Hematopoietic multipotent progenitor cell (in vitro differentiated cells): Measurements from ENCODE around the gene CDHR5. TPM values are rescaled to one million over a fixed set of nuclear protein-coding genes. Genes with fewer than 3 reads are reported as not detected.
A peak's percentile ranks its signal among the peaks of the same experiment; 100 is the strongest.
"Not testable (repeated sequence)": the region's sequence is repeated elsewhere in the genome, so short reads cannot be mapped to it uniquely, and the experiment has no call there.

Experiments
- DNase-seq, 3 donors: peaks; one replicate each; pipeline ENCODE4 v3.0.0-alpha.2; 2011 to 2015; ENCODE audit warnings: low read depth in 2 of 3, low spot score in 2 of 3
- total RNA-seq: library from RNA; depleted of rRNA; stranded (reverse); fragments of >200 nt; gene quantifications from one replicate; pipeline ENCODE4 v1.2.3, GENCODE V29; 2012

The CDHR5 gene, protein sequence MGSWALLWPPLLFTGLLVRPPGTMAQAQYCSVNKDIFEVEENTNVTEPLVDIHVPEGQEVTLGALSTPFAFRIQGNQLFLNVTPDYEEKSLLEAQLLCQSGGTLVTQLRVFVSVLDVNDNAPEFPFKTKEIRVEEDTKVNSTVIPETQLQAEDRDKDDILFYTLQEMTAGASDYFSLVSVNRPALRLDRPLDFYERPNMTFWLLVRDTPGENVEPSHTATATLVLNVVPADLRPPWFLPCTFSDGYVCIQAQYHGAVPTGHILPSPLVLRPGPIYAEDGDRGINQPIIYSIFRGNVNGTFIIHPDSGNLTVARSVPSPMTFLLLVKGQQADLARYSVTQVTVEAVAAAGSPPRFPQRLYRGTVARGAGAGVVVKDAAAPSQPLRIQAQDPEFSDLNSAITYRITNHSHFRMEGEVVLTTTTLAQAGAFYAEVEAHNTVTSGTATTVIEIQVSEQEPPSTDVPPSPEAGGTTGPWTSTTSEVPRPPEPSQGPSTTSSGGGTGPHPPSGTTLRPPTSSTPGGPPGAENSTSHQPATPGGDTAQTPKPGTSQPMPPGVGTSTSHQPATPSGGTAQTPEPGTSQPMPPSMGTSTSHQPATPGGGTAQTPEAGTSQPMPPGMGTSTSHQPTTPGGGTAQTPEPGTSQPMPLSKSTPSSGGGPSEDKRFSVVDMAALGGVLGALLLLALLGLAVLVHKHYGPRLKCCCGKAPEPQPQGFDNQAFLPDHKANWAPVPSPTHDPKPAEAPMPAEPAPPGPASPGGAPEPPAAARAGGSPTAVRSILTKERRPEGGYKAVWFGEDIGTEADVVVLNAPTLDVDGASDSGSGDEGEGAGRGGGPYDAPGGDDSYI
- not detected for total RNA-seq

DNA sequence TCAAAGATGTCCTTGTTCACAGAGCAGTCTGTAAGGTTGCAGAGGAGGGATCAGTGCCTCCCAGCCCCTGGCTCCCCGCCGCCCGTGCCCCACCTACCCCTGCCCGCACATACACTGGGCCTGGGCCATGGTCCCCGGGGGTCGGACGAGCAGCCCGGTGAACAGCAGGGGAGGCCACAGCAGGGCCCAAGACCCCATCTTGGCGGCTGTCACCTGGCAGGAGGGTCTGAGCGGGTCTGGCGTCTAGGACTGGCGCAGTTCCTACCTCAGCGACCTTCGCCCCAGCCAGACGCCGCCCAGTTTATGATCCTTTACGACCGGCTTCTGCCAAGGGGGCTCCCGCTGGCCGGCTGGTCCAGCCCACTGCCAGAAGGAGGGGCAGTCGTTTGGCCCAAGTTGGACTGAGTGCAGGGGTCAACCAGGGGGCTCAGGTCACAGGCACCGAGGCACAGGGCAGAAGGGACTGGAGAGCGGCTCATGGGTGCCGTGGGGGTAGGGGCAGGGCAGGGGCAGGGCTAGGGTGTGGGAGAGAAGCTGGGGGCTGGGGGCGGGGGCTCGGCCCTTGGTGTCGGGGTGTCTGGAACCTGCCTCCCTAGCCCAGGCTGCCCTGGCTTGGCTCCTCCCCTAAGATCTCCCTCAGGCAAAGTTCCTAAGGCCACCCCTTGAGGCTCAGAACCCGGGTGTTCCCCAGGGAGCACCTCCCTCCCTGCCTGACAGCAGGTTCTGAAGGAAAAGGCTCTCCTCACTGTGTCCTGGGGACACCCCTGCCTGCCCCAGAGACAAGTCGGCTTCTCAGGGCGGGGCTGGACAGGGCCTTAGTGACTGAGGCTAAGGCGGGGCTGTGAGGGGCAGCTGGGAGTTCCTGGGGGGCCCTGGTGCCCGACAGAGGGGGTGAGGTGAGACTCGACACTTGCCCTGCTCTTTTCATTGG is at the start of gene CDHR5:
Gene CDHR5, minus strand, starts transcription at position 251 of the 931 bp plus-strand sequence. Its CDS starts 53 bp downstream, at position 198.
- no peak for DNase-seq

DNA sequence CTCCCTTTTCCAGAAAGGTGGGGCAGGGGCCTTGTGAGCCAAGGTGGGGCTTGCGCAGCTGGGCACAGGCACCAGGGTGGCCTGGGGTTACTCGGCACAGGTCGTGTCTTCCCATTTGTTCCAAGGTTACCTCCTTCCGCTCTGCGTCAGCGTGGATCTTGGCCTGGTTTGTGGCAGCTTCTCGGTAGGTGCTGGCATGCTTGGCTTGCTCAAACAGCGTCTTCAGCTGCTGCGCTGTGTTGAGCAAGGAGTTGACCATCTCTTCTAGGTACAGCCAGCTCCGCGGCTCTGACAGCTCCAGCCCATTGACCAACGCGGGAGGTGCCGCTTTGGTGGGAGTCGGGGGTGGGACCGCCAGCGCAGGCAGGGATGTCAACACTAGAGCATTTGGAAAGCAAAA is 49.7 kb upstream of the CDHR5 start:
- DNase-seq = no peak

DNA sequence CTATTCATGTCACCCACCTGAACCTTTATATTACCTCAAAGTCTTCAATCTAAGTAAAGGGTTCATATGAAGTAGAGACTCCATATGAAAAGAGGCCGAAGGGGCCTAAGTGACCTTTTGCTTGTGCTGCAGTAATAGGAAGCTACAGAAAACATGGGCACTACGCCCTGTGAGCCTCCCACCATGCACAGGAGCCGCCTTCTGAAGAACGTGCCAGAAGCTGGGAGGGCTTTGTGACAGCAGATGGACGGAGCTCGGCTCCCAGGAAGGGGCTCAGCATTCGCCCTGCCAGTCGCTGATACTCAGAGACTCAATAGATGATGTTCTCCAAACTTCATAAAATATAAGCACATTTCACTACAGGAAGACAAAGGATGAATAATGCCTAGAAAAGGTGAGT is 49.1 kb upstream of the CDHR5 start:
- DNase-seq = no peak

DNA sequence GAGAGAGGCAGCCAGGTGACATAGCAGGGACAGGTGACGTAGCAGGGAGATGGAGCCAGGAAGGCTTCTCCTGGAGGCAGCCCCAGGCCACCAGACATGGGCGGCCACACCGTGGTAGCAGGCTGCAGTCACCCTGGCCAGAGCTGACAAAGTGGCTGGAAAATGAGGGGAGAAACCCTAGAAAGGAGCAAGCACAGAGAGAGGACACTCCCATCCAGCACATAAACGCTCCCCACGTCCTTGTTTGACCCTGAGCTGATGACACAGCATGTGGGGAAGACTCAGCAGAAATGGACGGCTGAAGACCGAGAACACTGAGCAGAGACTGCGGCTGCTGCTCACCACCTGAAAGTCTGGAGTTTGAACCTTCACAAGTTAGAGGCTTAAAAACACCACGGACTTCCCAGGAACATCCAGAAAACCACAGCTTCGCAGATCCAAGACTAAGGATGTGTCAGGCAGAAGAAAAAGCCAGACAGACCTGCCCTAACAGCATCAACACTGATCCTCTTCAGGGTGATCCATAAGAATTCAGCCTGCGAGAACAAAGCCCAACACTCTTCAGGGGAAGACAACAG is 41.0 kb upstream of the CDHR5 start:
- peak in 1 of 3 donors; percentile 30 for DNase-seq

DNA sequence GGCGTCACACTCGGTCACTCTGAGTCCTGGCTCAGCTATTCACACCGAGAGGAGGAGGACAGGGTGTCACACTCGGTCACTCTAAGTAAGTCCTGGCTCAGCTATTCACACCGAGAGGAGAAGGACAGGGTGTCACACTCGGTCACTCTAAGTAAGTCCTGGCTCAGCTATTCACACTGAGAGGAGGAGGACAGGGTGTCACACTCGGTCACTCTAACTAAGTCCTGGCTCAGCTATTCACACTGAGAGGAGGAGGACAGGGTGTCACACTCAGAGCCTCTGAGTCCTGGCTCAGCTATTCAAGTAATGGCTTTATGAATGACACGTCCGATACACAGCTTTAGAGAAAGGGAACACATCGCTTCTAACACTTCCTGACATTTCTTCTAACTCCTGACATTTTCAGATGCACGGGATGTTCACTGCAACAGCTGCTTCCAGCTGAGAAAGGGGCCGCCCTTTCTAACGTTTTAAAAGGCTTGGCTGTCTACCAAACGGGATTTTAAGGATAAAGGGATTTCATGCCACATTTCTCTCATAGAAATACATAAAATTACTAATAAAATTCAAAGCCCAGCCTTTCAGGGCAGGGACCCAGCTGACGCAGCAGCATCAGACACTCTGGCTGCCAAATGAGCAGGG is 40.4 kb upstream of the CDHR5 start:
- no peak for DNase-seq

DNA sequence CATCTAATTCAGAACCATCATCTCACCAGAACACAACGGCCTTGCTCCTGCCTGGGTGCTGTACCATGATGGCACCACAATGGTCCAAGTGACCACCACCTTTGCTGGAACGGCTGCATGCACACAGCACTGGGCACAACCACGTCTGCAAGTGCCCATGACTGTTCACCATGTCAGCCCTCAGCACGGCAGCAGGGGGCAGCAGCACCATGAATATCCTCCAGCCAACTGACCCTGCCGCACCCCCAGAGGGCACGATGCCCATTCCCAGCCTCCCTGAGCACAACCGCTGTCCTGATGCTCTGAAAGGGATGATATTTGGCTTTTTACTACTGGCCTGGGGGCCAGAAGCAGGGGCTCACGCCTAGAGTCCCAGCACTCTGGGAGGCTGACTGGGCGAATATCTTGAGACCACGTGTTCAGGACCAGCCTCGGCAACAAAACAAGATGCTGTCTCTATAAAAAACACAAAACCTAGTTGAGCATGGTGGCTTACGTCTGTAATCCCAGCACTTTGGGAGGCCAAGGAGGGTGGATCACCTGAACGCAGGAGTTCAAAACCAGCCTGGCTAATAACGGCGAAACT is 38.0 kb upstream of the CDHR5 start:
- DNase-seq = peak in 2 of 3 donors; percentile 51 to 56

DNA sequence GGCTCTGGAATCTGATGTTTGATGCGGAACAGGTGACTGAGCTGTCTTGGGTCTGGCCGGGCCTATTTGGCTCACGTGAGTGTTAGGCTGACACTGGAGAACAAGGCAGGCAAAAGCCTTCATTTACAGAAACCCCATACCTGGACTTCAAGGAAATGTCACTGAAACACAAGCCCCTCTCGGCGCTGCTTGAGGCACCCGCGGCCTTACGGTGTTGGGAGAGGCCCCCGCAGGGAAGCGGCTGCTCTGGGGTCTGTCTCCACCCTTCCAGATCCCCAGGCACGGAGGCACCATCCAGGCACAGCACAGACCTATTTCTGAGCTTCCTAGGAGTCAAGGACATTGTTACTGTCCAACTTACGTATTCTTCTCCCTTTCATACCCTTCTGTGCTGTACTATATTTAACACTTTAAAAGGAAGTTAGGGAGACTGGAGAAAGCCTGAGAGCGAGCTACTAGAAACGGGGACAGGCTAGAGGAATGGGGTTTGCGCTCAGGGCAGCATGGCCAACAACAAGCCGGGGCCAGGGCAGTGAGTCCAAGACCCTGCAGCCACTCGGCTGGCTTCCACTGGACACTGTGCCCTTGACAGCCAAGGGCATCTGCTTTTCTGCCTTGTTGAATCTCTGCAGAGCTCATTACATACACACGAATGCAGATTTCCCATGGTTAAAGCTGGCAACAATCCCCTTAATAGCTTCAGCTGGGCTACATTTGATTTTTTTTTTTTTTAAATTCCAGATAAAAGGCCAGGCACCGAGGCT is 36.1 kb upstream of the CDHR5 start:
- no peak for DNase-seq

DNA sequence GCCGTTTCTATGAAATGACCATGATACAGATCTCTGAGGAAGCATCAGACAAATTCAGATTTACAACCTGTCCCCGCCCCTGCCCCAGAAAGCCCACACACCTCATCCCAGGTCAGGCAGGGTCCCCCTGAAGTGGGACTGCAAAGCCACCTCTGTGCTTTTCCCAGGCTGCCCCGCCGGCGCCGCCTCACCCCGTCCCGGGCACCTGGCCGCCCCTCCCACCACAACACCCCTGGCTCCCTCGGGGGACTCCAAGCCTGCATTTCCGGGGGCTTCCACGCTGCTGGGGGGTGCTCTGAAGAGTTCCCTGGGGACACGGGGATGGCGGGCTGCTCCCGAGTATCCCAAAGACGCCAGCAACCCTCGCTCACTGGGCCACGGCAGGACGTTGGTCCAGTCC is 35.5 kb upstream of the CDHR5 start:
- DNase-seq = no peak

DNA sequence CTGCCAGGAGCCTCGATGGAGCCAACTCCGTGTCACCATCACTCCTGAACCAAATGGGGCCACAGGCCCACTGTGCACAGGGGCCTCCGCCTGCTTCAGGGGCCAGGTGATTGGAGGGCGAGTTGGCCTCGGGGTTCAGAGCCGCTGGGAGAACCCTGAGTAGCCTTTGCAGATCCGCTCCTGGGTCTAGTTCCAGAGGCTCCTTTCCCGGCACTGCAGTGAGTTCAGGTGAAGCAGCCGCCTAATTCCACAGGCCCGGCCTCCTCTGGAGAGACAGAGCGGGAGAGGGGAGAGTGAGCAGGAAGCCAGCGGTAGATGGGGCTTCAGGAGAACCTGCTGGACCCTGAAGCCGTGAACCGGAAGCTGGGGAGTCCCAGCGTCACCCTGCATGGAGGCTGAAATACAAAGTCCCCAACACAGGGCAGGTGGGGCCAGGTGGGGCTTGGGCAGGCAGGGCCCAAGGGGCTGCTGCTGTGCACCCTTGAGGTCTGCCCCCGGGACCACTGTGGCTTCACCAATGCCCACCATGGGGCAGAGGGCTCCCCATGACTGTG is 34.9 kb upstream of the CDHR5 start:
- no peak for DNase-seq

DNA sequence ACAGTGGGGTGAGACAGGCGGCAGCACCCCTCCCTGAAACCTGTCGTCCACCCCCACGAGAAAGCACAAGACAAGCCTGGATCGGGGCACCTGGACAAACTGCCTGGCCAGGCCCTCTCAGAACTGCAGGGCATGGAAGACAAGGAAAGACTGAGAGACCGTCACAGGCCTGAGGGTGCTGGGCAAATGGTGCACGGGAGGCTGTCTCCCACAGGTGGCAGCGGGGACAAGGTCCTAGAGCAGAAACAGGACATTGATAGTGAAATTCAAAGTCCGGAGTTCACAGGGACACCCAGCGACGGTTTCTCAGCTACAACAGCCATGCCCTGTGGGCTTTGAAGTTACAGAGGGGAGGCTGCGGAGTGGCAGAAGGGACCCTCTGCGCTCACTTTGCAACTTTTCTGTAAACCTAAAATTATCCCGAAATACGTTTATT is 33.0 kb upstream of the CDHR5 start:
- DNase-seq = no peak

DNA sequence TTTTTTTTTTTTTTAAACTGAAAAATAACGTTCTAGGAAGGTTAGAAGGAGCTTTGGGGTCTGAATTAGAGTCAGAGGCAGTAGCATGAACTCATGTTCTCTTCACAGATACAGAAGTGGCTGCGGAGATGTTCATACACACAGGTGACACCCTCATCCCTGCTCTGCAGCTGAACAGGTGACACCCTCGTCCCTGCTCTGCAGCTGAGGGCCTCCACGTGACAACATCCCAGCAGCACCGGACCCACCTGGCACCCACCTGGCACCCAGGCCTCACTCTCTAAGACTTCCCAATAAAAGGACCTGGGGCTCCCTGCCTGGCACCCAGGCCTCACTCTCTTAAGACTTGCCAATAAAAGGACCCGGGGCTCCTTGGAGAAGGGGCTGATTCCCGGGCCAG is 32.1 kb upstream of the CDHR5 start:
- DNase-seq = no peak

DNA sequence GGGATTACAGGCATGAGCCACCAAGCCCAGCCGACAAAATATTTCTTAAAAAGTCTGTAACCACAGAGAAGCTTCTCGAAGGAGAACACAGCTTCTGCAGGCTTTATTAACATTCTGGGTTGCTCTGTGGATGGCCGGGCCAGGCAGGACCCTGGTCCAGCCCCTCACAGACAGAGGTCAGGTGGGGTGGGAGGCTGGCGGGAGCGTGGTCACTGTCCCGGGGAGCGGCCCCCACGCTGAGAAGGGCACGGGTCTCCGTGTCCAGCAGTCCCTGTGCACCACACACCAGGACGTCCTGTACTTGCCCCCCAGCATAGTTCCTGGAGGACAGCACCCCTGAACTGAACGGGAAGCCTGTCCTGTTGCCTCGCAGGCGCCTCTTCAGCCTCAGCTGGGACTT is 31.7 kb upstream of the CDHR5 start:
- no peak for DNase-seq

DNA sequence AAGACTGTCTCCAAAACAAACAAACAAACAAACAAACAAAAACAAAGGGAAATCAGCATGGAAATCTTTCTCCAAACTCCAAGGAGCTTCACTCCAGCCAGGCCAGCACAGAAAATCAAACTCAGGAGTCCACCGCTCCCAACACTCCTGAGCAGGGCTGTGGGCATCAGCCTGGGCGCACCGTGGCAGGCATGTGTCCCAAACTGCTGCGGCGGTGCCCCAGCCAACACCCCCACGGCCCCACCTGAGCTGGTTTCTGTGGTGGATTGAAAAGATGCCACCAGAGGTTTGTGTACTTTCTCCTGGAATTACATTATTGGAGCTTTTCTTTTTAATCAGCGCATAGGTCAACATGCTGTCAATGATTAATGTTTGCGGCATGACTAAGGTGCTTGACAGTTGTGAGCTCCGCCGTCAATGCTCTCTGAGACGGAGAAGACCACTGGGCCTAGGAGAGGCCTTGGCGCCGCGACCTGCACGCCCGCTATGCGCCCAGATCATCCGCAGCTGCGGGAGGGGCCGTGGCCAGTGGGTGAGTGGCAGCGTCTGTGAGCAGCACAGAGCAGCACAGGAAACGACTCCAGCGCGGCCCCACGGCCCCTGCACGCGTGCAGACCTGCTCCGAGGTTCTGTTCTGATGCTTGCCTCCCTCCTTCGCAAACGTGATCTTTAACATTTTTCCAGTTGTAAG is 30.4 kb upstream of the CDHR5 start:
- no peak for DNase-seq

DNA sequence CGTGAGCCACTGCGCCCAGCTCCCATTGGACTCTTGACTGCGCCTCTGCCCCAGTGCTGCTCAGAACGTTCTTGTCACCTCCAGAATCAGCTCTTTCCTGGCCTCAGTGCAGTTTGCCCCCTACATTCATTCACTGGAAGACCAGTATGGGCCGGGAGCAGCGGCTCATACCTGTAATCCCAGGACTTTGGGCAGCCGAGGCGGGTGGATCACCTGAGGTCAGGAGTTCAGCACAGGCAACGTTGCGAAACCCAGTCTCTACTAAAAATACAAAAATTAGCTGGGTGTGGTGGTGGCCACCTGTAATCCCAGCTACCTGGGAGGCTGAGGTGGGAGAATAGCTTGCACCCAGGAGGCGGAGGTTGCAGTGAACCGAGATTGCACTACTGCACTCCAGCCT is 29.7 kb upstream of the CDHR5 start:
- DNase-seq = not testable (repeated sequence)

DNA sequence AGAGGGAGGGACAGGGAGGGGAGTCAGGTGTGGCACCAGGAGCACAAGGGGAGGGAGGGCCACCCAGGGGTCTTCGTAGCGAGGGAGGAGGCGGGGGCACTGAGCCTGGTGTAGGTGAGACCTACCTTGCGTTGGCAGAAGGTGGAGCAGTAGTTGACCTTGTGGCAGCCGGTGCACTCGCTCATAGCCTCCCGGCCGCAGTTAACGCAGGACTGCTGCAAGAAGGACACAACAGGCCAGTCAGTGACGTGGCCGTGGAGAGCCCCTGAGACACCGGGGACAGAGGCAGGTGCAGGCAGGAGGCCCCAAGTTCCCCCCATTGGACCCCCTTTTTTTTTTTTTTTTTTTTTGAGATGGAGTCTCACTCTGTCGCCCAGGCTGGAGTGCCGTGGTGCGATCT is 29.1 kb upstream of the CDHR5 start:
- DNase-seq = no peak

DNA sequence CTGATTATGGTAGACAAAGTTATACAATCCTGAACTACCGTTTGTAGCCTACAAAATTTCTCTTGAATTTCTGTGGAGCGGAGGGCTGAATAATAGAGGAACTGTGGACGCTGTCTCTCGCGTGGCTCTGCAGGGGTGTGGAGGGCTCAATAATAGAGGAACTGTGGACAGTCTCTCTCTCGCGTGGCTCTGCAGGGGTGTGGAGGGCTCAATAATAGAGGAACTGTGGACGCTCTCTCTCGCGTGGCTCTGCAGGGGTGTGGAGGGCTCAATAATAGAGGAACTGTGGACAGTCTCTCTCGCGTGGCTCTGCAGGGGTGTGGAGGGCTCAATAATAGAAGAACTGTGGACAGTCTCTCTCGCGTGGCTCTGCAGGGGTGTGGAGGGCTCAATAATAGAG is 28.4 kb upstream of the CDHR5 start:
- not testable (repeated sequence) for DNase-seq

DNA sequence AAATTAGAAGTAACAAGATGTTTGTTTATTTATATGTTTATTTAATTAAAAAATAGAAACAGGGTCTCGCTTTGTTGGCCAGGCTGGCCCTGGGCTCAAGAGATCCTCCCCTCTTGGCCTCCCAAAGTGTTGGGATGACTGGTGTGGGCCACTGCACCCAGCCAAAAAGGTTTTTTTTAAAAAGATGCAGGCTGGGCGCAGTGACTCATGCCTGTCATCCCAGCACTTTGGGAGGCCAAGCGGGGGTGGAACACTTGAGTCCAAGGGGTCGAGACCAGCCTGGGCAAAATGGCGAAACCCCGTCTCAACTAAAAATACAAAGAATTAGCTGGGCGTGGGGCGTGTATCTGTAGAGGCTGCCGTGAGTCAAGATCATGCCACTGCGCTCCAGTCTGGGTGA is 25.7 kb upstream of the CDHR5 start:
- DNase-seq = no peak

DNA sequence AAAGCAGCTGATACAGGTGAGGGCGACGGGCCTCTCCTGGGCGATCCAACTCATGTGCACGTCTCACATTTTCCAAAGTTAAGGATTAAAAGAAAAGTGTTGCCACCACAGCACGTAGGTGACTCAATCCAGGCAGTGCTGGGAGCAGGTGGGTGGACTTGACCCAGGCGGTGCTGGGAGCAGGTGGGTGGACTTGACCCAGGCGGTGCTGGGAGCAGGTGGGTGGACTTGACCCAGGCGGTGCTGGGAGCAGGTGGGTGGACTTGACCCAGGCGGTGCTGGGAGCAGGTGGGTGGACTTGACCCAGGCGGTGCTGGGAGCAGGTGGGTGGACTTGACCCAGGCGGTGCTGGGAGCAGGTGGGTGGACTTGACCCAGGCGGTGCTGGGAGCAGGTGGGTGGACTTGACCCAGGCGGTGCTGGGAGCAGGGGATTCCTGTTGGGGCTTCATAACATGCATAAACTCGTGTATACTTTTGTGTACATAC is 23.0 kb upstream of the CDHR5 start:
- not testable (repeated sequence) for DNase-seq
